OCI-M2 (cell line): ENCODE data around the gene GRK6.

ENCODE experiments used
- DNase-seq: peaks from one replicate; lab custom pipeline; 2025; ENCODE audit not compliant: unreplicated experiment; lab: John Stamatoyannopoulos, UW

GRK6 gene

GRCh38 chr5:177425801-177426565 lies 493 bp upstream of the GRK6 start:
- peak; percentile 96 for DNase-seq

- DNase-seq = no peak
Observed at GRCh38 chr5:177427211-177427822, 841 bp downstream of the GRK6 start.

- DNase-seq = no peak
Observed at GRCh38 chr5:177427919-177428573, 1.6 kb downstream of the GRK6 start.

GRCh38 chr5:177428574-177429217 lies 2.2 kb downstream of the GRK6 start:
- no peak for DNase-seq

GRCh38 chr5:177429248-177430040 lies 3.0 kb downstream of the GRK6 start:
- no peak for DNase-seq

- DNase-seq = no peak
Observed at GRCh38 chr5:177430140-177430951, 3.9 kb downstream of the GRK6 start.

GRCh38 chr5:177430972-177431316 lies 4.5 kb downstream of the GRK6 start:
- DNase-seq = no peak

- DNase-seq = no peak
Observed at GRCh38 chr5:177431317-177432142, 5.1 kb downstream of the GRK6 start.

- DNase-seq = no peak
Observed at GRCh38 chr5:177432143-177432838, 5.8 kb downstream of the GRK6 start.

- DNase-seq = no peak
Observed at GRCh38 chr5:177432839-177433657, 6.6 kb downstream of the GRK6 start.

- DNase-seq = no peak
Observed at GRCh38 chr5:177433658-177434217, 7.3 kb downstream of the GRK6 start.

- no peak for DNase-seq
Observed at GRCh38 chr5:177434437-177434836, 8.0 kb downstream of the GRK6 start.

- DNase-seq = no peak
Observed at GRCh38 chr5:177434942-177435738, 8.7 kb downstream of the GRK6 start.

GRCh38 chr5:177435847-177436536 lies 9.5 kb downstream of the GRK6 start:
- no peak for DNase-seq

- DNase-seq = no peak
Observed at GRCh38 chr5:177437623-177438022, 11.1 kb downstream of the GRK6 start.

- DNase-seq = no peak
Observed at GRCh38 chr5:177438468-177438867, 12.0 kb downstream of the GRK6 start.
